Activated naive CD8-positive, alpha-beta T cell (primary cell): ENCODE measurements around the gene CATSPER4.

Source experiments
- H3K27ac Mint-ChIP-seq: one replicate; pipeline ENCODE4 v1.8.0; 2021; ENCODE audit warnings: mixed read lengths
- H3K27me3 Mint-ChIP-seq: one replicate; pipeline ENCODE4 v1.8.0; 2021; ENCODE audit warnings: mixed read lengths
- H3K36me3 Mint-ChIP-seq: one replicate; pipeline ENCODE4 v1.8.0; 2021; ENCODE audit warnings: mixed read lengths
- H3K4me1 Mint-ChIP-seq: one replicate; pipeline ENCODE4 v1.8.0; 2021; ENCODE audit warnings: low read depth, mixed read lengths
- H3K4me3 Mint-ChIP-seq: one replicate; pipeline ENCODE4 v1.8.0; 2021; ENCODE audit warnings: mild to moderate bottlenecking, mixed read lengths
- H3K9me3 Mint-ChIP-seq: one replicate; pipeline ENCODE4 v1.8.0; 2021; ENCODE audit warnings: low read depth, mixed read lengths

CATSPER4 gene

DNA sequence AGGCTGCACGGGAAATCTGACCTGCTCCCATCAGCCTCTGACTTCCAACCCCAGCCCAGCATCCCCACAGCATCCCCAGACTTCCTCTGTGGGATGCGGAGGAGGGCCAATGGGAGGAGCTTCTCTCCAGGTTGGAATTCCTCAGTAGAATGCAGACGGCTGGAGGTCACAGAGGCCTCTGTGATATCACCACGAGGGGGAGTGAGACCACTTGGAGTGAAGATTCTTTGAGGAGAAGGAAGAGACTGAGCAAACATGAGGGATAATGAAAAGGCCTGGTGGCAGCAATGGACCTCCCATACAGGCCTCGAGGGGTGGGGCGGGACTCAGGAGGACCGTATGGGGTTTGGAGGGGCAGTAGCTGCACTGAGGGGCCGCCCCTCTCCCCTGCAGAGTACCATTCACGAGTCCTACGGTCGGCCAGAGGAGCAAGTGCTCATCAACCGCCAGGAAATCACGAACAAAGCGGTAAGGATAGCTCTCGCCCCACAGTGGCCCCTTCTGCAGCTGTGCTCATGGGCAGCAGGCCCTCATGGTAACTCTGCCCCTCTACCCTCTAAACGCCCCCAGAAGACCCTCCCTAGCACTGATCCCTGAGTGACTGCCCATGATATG lies at the start of gene CATSPER4:
CATSPER4 (plus strand) TSS at position 230 of the 615 bp plus-strand sequence; CDS start at position 256, 26 bp downstream.
- no peak within 1 kb of the TSS for H3K27ac Mint-ChIP-seq
- H3K4me3 Mint-ChIP-seq, result no peak within 1 kb of the TSS

DNA sequence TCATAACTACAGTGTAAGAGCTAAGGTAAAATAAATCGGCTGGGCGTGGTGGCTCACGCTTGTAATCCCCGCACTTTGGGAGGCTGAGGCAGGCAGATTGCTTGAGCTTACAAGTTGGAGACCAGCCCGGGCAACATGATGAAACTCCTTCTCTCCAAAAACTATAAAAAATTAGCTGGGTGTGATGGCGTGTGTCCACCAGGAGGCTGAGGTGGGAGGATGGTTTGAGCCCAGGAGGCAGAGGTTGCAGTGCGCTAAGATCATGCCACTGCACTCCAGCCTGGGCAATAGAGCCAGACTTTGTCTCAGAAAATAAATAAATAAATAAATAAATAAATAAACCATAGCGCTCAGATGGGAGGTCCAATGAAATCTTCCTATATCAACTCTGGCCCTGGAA lies 48.2 kb upstream of the CATSPER4 start:
- H3K27ac Mint-ChIP-seq, result no peak overlapping the region
- H3K4me1 Mint-ChIP-seq, result peaks cover 18% of the 10 kb centered on the region
- no peak overlapping the region for H3K4me3 Mint-ChIP-seq
- H3K9me3 Mint-ChIP-seq, result no peaks in the 10 kb centered on the region
- H3K27me3 Mint-ChIP-seq, result peaks cover 5% of the 10 kb centered on the region
- H3K36me3 Mint-ChIP-seq, result no peaks in the 10 kb centered on the region

More for the DNA sequence above, at the start of gene CATSPER4:
- Mint-ChIP-seq H3K36me3 (peaks cover 5% of the 10 kb centered on the region), H3K27me3 (no peaks in the 10 kb centered on the region), H3K9me3 (no peaks in the 10 kb centered on the region), H3K4me1 (peaks cover 7% of the 10 kb centered on the region)

DNA sequence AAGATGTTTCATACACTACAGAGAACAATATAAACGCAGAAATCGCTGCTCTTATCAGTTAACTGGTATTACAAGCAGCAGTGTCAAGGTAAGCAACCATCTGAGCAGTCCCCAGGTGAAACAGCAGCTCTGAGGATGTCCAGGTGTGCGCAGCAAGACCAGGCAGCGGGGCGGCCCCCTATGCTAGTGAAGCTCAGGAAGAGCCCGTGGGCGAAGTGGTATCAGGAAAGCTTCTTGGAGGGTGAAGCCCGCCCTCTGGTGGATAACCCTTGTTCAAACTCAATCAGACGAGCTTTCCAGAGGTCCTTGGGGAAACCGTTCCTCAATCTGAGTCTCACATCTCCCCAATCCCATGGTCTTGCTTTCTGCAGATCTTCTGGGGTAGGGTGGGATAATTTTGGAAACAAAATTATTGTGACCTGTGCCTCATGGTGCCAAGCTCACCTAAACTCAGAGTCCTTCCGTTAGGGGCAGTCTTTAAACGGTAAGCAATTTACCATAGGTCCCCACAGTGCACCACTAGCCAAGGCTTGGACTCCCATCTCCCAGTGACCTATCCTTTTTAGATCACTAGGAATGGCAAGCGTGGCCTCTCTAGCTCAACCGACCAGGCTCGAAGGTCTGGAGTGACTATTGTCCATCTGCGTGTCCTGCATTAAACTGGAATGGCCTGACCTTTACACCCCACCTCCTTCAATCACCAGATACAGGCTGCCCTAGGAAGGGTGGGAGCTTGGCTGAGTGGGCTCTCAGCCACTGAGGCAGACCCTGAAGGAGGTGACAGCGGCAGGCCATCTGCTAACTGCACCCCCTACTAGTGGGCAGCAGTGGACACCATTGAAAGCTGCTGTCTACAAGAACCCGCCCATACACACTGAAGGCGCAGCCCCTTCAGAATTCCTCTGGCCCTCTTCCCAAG lies 45.1 kb upstream of the CATSPER4 start:
- Mint-ChIP-seq H3K27ac (no peak overlapping the region), H3K27me3 (peaks cover 5% of the 10 kb centered on the region), H3K4me3 (no peak overlapping the region), H3K9me3 (no peaks in the 10 kb centered on the region), H3K4me1 (peaks cover 4% of the 10 kb centered on the region), H3K36me3 (no peaks in the 10 kb centered on the region)

DNA sequence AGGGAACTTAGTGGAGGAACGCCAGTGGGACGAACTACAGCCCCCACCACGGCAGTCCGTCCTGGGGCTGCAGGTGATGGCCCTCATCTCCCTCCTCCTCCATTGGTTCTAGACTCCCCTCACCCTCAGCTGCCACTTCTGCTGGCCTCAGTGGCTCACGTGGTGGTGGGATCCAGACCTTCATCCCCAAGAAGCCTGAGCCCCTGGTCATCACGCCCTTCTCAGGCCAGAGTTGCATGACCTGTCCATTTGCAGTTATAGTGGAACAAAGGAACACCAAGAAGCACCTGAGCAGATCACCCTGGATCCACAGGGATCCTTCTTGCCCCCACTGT lies 44.5 kb upstream of the CATSPER4 start:
- Mint-ChIP-seq H3K27ac (no peak overlapping the region), H3K9me3 (no peaks in the 10 kb centered on the region), H3K4me3 (no peak overlapping the region), H3K4me1 (peaks cover 4% of the 10 kb centered on the region), H3K36me3 (no peaks in the 10 kb centered on the region), H3K27me3 (peaks cover 5% of the 10 kb centered on the region)

DNA sequence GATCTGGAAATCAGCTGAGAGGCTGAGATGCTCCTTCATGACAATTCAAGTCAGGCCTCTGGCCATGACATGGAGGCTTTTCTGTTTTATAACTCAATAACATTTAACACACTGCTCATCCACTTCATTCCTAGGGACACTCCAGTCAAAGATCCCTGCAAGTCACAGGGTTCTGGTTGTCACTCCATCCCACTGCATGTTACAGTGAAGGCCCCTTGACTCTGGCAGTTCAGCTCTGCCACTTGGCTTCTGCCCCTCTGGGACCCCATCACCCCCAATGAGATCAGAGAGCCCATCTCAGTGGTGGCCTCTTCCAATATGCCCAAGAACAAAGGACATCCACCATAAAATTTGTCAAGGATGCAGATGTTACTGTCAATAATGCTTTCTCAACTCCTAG lies 41.5 kb upstream of the CATSPER4 start:
- peaks cover 4% of the 10 kb centered on the region for H3K4me1 Mint-ChIP-seq
- no peaks in the 10 kb centered on the region for H3K9me3 Mint-ChIP-seq
- H3K27me3 Mint-ChIP-seq, result peaks cover 5% of the 10 kb centered on the region
- H3K27ac Mint-ChIP-seq, result no peak overlapping the region
- H3K36me3 Mint-ChIP-seq, result no peaks in the 10 kb centered on the region
- no peak overlapping the region for H3K4me3 Mint-ChIP-seq

DNA sequence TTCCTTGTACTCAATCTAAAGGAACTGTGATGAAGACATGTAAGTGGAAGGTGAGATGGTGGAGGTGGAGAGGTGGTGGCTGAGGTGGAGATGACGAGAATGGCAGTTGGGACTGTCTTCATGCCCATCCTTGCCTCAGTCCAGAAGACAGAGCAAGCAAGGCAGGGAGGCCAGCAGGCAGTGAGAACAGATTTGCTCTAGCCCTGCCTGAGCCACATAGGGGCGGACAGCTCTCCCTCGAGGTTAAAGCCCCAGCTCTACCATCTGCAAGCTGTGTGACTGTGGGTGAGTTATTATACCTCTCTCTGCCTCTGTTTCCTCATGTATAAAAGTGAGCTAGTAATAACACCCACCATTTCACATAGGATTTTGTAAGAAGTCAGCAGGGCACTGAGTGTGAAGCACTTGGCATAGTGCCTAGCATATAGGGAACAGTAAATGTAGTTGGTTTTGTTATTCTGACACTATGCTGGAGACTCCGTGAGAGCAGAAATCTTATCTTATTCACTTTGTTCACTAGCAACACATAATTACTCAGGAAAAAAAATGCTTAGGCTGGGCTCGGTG lies 36.4 kb upstream of the CATSPER4 start:
- H3K36me3 Mint-ChIP-seq, result no peaks in the 10 kb centered on the region
- H3K9me3 Mint-ChIP-seq, result no peaks in the 10 kb centered on the region
- H3K4me1 Mint-ChIP-seq, result peaks cover 3% of the 10 kb centered on the region

DNA sequence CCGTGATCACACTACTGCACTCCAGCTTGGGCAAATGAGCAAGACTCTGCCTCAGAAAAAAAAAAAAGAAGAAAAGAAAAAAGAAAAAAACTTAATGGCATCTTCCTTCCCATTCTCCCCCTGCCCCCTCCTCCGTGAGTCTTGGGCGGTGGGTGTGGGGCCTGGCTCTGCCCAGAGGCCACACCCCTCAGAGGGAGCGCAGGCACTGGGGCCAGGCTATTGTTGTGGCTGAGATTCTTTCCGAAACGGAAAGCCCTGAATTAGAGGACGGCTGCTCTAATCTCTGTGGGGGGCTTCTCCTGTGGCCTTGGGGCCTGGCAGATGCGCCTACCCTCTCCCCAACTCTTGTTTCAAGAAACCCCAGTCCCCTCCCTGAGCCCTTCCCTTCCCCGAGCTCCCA lies 35.7 kb upstream of the CATSPER4 start:
- H3K36me3 Mint-ChIP-seq, result no peaks in the 10 kb centered on the region
- no peak overlapping the region for H3K27ac Mint-ChIP-seq
- peaks cover 3% of the 10 kb centered on the region for H3K4me1 Mint-ChIP-seq
- no peak overlapping the region for H3K4me3 Mint-ChIP-seq
- H3K9me3 Mint-ChIP-seq, result no peaks in the 10 kb centered on the region
- H3K27me3 Mint-ChIP-seq, result peaks cover 5% of the 10 kb centered on the region

More for the DNA sequence above, 36.4 kb upstream of the CATSPER4 start:
- Mint-ChIP-seq H3K27ac (no peak overlapping the region), H3K27me3 (peaks cover 2% of the 10 kb centered on the region), H3K4me3 (no peak overlapping the region)

DNA sequence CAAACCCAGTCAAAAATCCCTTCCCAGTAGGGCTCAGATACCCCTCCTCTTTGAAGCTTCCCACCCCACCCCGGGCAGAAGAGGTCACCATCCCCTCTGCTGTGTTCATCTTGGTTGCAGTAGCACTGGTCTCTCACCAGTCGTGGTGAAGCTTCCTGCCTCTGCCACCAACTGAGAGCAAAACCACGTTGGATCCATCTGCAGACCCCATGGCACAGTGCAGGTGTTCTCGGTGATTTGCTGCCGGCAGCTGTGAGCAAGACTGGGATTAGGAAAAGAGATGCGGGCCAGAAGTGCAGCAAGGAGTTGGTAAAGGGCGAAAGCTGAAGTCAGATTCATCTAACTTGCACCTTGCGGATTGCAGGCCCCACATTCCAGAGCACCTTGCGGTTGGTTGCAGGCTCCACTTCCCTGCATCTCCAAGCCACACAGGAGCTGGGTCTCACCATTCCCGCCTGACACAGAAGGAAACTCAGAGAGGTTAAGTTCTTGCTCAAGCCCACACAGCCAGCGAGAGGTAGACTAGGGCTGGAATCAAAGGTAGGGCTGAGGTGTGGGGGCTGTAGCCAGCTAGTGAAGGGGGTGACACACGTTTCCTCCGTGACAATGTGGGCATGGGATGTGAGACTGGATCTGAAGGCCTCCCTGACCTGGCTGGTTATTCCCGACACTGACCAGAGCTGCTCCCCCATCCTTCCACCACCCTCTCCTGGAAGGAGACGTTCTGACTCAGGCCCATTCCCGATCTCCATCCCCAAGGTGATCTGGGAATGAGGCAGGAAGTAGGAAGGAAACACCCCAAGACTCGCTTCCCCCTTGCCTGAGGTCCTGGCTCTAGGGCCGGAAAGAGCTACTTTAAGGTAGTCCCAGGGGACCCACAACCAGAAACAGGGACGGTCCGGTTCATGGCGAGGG lies 34.8 kb upstream of the CATSPER4 start:
- Mint-ChIP-seq H3K4me1 (peaks cover 3% of the 10 kb centered on the region), H3K27me3 (peaks cover 6% of the 10 kb centered on the region), H3K9me3 (no peaks in the 10 kb centered on the region), H3K4me3 (no peak overlapping the region), H3K36me3 (no peaks in the 10 kb centered on the region), H3K27ac (no peak overlapping the region)

DNA sequence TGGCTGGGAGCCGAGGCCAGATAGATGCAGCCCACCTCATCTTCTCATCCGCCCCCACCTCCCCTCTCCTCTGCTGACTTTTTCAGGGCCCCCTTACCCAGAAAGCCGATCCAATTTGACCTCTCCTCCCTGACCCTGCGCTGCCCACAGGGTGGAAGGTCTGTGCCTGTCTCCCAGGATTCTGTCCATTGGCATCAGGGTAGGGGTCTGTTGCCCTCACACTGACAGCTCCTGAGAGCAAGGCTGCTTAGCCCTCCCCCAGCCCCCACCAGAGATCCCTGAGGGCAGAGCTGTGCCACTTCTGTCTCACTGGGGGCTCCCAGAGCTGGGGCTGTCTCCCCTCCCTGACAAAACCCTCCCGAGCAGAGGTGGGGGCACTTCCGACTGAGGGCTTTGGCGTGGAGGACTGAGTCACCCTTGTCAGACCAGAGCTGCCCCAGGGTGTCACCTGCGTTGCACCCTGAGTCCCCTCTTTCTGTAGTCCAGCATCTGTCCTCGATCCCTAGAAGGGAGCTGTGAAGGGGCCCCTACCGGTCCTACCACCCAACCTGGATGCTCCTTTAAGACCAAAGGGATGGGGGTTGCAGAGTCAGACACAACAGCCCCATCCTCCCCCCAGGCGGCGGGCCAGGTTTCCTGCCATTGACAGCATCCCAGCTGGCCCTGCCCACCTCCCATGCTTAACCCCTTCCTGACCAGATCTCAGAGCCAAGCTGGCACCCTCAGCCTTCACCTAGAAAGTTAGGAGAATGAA lies 33.9 kb upstream of the CATSPER4 start:
- peaks cover 6% of the 10 kb centered on the region for H3K27me3 Mint-ChIP-seq

DNA sequence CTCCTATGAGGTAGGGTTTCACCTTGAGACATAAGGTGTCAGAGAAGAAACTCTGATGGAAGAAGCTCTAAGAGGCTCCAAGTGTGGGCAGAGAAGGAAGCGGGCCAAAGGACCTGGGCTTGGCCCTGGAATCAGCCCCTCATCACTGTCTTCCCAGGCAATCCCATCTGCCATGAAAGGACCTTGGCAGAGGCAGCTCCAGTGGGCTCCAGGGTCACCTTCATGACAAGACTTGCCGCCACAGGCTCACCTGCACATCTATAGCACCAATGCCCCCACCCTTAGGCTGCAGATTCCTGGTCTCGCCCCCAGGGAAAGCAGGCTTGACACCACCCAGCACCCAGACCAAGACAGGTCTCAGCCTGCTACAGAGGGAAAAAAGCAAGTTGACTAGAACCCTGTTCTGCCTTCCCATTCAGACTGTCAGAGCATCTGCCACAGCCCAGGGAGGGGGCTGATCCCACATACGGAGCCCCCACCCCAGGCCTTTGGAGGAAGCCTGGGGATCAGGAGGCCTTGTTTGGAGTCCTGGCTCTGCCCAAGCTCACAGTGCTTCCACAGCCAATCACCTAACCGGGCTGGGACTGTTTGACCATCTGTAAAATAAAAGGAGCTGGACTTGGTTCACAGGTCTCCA lies 32.0 kb upstream of the CATSPER4 start:
- no peak overlapping the region for H3K4me3 Mint-ChIP-seq
- H3K36me3 Mint-ChIP-seq, result no peaks in the 10 kb centered on the region
- H3K4me1 Mint-ChIP-seq, result peaks cover 7% of the 10 kb centered on the region
- no peak overlapping the region for H3K27ac Mint-ChIP-seq
- H3K9me3 Mint-ChIP-seq, result no peaks in the 10 kb centered on the region
- H3K27me3 Mint-ChIP-seq, result peaks cover 10% of the 10 kb centered on the region

More for the DNA sequence above, 33.9 kb upstream of the CATSPER4 start:
- Mint-ChIP-seq H3K4me1 (peaks cover 3% of the 10 kb centered on the region), H3K9me3 (no peaks in the 10 kb centered on the region), H3K36me3 (no peaks in the 10 kb centered on the region), H3K4me3 (no peak overlapping the region), H3K27ac (no peak overlapping the region)

DNA sequence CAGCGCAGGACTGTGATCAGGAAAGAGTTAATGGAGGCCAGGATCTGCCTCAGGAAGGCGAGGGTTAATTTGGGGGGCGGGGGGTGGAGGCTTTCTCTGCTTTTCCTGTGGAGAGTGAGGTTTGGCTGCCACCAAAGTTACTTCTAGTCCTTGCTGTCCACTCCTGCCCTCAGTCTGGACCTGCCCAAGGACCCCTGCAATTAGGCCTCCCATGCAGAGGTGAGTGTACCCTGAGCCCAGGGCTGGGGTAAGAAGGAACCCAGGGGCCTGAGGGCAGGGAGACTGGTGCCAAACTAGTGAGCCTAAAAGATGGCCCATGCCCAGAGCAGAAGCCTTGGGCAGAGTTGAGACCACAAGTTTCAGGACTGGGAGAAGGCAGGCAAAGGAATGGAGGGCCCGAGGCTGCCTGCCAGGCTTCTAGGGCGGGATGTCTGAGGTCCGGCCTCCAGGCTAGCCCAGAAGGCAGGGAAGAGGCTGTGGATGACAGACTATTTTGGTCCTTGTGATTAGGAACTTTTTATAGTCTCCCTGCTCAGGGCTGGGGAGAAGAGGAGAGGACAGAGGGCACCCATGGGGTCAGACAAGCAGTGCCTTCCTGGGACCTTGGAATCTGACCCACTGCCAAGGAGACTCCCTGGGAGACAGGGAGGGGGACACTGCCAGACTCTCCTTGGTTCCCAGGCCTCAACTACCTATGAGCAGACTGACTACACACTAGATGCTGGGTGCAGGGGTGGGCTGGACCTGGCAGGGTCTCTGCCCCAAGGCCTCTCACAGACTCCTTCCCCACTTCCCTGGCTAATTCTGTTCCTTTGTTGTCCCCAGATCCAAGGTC lies 31.3 kb upstream of the CATSPER4 start, which contains the start of gene FAM110D:
FAM110D (plus strand) TSS at position 172 of the 835 bp plus-strand sequence. CDS start 2,213 bp downstream, outside the sequence.
- H3K4me3 Mint-ChIP-seq, result no peak within 1 kb of the TSS
- H3K9me3 Mint-ChIP-seq, result no peaks in the 10 kb centered on the region
- no peak within 1 kb of the TSS for H3K27ac Mint-ChIP-seq
- peaks cover 11% of the 10 kb centered on the region for H3K4me1 Mint-ChIP-seq
- peaks cover 10% of the 10 kb centered on the region for H3K27me3 Mint-ChIP-seq
- no peaks in the 10 kb centered on the region for H3K36me3 Mint-ChIP-seq

DNA sequence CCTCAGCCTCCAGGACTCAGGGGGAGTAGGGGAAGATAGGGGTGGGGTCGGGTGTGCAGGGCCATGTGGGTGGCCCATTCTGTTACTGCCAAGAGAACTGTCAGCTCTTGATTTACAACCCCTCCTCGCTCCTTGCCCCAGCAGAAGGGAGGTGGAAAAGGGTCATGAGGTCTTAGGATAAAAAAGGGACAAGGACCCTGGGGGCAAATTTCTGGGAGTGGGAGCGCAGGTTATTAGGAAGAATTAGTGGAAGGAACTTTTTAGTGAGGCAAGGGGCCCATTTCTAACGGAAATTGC lies 30.7 kb upstream of the CATSPER4 start:
- Mint-ChIP-seq H3K4me3 (no peak overlapping the region), H3K9me3 (no peaks in the 10 kb centered on the region), H3K27me3 (peaks cover 10% of the 10 kb centered on the region), H3K4me1 (peaks cover 13% of the 10 kb centered on the region), H3K27ac (no peak overlapping the region), H3K36me3 (no peaks in the 10 kb centered on the region)
